Vagina (tissue), 2 donors: ENCODE measurements around the gene HTATIP2. TPM values are rescaled to one million over a fixed set of nuclear protein-coding genes. Genes with fewer than 3 reads are reported as not detected.
A peak's percentile ranks its signal among the peaks of the same experiment; 100 is the strongest.
"Not testable (repeated sequence)": the region's sequence is repeated elsewhere in the genome, so short reads cannot be mapped to it uniquely, and the experiment has no call there.

Experiments
- DNase-seq, 2 donors: peaks; one replicate each; pipeline ENCODE4 v3.0.0-alpha.2; 2017; ENCODE audit errors: extremely low spot score in 2 of 2
- H3K27ac ChIP-seq: fragments of 200-600 bp; sonication (generic); one replicate; pipeline ENCODE4 v1.5.1; 2019
- H3K27me3 ChIP-seq: fragments of 200-600 bp; sonication (generic); one replicate; pipeline ENCODE4 v1.5.1; 2019
- H3K36me3 ChIP-seq, 2 donors: fragments of 200-600 bp; sonication (generic); one replicate each; pipeline ENCODE4 v1.5.1; 2017 to 2019
- H3K4me1 ChIP-seq: fragments of 200-600 bp; sonication (generic); one replicate; pipeline ENCODE4 v1.5.1; 2019
- H3K4me3 ChIP-seq, 2 donors: fragments of 200-600 bp; sonication (generic); 1 replicate in 1 of 2; 2 replicates in 1 of 2; pipeline ENCODE4 v1.5.1; 2016 to 2019
- H3K9me3 ChIP-seq: fragments of 200-600 bp; sonication (generic); one replicate; pipeline ENCODE4 v1.5.1; 2019
- POLR2A ChIP-seq, 2 donors: fragments of 450-650 bp; IDR thresholded peaks; one replicate each; pipeline ENCODE4 v1.6.1; 2017; ENCODE audit warnings: antibody characterized with exemption in 2 of 2, mild to moderate bottlenecking in 2 of 2, moderate library complexity in 2 of 2
- POLR2AphosphoS5 ChIP-seq, 2 donors: sonication (generic); formaldehyde crosslinking; IDR thresholded peaks; one replicate each; pipeline ENCODE4 v1.9.0; 2017; ENCODE audit warnings: antibody characterized with exemption in 2 of 2, mild to moderate bottlenecking in 2 of 2, low read depth in 1 of 2; ENCODE audit not compliant: insufficient read depth in 1 of 2
- intact Hi-C: fragments of 100-400 bp; cut with DNase I; formaldehyde crosslinking; loops from one replicate; pipeline ENCODE4 v1.15.1; 2023
- total RNA-seq: library from RNA; depleted of rRNA; stranded (reverse); fragments of >200 nt; gene quantifications from one replicate; pipeline ENCODE4 v1.2.3, GENCODE V29; 2016
- TF ChIP-seq, protein P1 (sequence below), 3 experiments: fragments of 450-650 bp in 2 of 3; fragments of 200-600 bp in 1 of 3; sonication (generic) in 1 of 3; IDR thresholded peaks; one replicate each; pipeline ENCODE4 v1.5.1; 2017 to 2019; ENCODE audit warnings: antibody characterized with exemption in 3 of 3, mild to moderate bottlenecking in 2 of 3, moderate library complexity in 2 of 3

Gene HTATIP2
- total RNA-seq, 1 donor from 2014 or later: 35.1 TPM

DNA sequence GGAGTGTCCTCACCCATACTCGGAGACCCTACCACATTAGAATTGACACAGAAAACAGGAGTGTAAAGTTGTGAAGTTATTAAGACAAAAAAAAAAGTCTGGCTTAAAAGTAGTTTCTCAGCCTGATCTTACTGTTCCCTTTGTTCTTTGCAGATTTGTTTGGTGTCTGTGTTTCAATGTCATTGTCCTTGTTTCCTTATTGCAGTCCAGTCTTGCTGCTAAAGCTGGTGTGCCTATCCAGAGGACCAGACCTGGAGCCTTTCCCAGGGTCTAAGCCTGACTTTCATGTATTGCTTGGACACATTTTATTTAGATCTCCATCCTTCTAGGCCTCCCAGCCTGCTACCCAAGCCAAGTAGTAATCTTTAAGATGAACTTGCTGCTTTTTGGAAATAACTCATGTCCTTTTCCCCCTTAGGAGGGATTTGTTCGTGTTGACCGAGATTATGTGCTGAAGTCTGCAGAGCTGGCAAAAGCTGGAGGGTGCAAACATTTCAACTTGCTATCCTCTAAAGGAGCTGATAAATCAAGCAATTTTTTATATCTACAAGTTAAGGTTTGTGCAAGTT is 12.7 kb downstream of the HTATIP2 start:
- Histone ChIP-seq H3K4me1 (no peaks in the 10 kb centered on the region), H3K9me3 (no peaks in the 10 kb centered on the region), H3K36me3 (peaks cover 0 to 32% of the 10 kb centered on the region in 2 donors), H3K27me3 (no peaks in the 10 kb centered on the region), H3K27ac (no peak overlapping the region), H3K4me3 (no peak overlapping the region)
- TF ChIP-seq, protein P1, sequence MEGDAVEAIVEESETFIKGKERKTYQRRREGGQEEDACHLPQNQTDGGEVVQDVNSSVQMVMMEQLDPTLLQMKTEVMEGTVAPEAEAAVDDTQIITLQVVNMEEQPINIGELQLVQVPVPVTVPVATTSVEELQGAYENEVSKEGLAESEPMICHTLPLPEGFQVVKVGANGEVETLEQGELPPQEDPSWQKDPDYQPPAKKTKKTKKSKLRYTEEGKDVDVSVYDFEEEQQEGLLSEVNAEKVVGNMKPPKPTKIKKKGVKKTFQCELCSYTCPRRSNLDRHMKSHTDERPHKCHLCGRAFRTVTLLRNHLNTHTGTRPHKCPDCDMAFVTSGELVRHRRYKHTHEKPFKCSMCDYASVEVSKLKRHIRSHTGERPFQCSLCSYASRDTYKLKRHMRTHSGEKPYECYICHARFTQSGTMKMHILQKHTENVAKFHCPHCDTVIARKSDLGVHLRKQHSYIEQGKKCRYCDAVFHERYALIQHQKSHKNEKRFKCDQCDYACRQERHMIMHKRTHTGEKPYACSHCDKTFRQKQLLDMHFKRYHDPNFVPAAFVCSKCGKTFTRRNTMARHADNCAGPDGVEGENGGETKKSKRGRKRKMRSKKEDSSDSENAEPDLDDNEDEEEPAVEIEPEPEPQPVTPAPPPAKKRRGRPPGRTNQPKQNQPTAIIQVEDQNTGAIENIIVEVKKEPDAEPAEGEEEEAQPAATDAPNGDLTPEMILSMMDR (IDR thresholded peaks at IDR 0.05): no peak
- TF ChIP-seq POLR2AphosphoS5 (IDR thresholded peaks at IDR 0.05; ENCODE audit: insufficient read depth in 1 of 2, low read depth in 1 of 2) (no peak), POLR2A (IDR thresholded peaks at IDR 0.05) (no peak)
- no peak for DNase-seq
- intact Hi-C loops: no loop called here

DNA sequence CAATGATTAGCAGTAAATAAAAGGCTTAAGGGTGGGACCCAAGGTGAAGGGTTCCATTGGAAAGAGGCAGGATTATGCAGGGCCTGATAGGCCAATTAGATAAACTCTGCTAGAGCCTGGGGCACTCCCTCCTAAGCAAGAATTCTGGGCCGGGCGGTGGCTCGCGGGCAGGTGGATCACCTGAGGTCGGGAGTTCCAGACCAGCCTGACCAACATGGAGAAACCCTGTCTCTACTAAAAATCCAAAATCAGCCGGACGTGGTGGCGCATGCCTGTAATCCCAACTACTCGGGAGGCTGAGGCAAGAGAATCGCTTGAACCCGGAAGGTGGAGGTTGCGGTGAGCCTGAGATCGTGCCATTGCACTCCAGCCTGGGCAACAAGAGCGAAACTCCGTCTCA is 22.5 kb downstream of the HTATIP2 start:
- H3K9me3 ChIP-seq, H3K36me3 ChIP-seq, H3K27me3 ChIP-seq, H3K4me3 ChIP-seq, DNase-seq, H3K27ac ChIP-seq, intact Hi-C loops: not testable (repeated sequence)
- peaks cover 19% of the 10 kb centered on the region for H3K4me1 ChIP-seq

DNA sequence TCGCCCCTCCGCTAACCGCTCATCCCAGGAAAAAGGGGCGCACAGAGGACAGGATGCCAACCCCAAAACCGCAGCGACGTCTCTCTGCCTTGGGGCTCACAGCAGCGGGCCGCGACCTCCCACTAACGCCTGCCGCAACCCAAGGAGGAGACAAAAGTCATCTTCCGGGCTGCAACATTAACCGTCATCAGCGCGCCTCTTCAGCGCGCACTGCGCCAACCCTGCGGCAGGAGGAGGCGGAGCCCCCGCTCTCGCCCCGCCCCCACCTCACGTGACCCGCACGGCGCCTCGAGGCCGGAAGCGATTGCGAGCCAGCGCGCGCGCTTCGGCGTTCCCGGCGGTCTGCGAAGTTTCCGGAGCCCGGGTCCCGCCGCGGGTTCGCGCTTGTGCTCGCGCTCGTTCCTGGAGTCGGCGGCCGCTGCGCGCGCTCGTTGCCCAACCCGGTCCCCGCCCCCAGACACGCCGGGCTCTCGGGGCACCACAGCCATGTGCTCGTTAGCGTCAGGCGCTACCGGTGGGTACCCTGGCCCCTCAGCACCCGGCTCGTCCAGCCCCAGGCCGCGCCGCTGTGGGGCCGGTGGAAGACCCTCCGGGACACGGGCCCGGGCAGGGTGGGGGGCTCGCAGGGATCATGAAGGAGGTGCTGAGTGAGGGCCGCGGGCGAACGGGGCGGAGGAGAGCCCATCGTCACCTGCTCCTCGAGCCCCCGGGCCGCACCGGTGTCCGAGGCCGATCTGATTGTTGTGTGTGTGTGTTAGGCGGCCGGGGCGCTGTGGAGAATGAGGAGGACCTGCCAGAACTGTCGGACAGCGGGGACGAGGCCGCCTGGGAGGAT is 24.0 kb downstream of the HTATIP2 start, which contains the start of gene PRMT3:
TSS of gene PRMT3 (plus strand) at position 456 of the 835 bp plus-strand sequence. CDS start at position 487, 31 bp downstream.
- Histone ChIP-seq H3K4me1 (peaks cover 19% of the 10 kb centered on the region), H3K9me3 (no peaks in the 10 kb centered on the region), H3K36me3 (peaks cover 0 to 5% of the 10 kb centered on the region in 2 donors), H3K4me3 (peak within 1 kb of the TSS; percentile 82 to 89), H3K27me3 (no peaks in the 10 kb centered on the region), H3K27ac (peak within 1 kb of the TSS; percentile 91)
- DNase-seq: peak; percentile 95 to 97
- TF ChIP-seq, protein P1 (IDR thresholded peaks at IDR 0.05): peak; percentile 69 to 98 (median 93)
- TF ChIP-seq POLR2AphosphoS5 (IDR thresholded peaks at IDR 0.05; ENCODE audit: insufficient read depth in 1 of 2, low read depth in 1 of 2) (peak; percentile 86 to 95), POLR2A (IDR thresholded peaks at IDR 0.05) (peak; percentile 12 to 69)
- intact Hi-C loops: no loop called here

DNA sequence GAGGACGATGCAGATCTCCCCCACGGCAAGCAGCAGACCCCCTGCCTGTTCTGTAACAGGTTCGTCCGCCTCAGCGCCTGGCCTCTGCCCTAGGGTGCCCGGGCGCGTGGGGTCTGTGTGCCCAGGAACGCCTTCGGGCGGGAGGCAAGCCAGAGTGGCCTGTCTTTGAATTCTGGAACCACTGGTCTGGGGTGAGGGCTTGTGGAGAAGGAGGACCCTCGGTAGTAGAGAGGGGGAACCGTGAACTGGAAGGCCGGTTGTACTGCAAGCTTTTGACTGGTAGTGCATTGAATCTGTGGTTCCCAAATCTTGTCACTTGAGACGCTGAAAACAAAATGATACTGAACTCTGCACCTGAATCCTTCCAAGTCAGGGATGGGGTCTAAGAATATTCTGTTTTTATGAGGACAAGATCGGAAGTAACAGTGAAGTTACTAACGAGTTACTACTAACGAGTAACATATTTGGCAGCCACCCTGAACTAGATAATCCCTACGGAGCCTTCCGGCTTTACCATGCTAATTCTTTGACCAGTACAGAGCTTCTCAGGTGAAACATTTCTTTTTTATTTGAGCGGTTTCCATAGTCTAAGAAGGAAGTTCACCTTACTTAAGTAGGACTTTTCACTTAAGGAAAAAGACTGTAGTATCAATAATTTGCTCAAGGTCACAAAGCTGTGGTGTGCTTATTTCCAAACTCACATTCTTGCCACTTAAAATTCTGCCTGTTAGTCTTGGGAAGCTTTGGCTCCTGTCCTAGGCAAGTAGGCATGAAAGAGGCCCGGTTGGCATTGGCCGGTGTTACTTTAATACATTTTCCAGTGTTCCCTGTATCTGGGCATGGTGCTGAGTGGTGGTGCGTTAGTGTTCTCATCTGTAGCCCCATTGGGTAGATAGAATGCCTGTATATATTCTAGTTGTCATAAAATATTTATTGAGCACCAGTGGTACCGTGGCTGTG is 24.9 kb downstream of the HTATIP2 start:
- peak overlapping the region; percentile 91 for H3K27ac ChIP-seq

More for the DNA sequence above, 24.9 kb downstream of the HTATIP2 start:
- Histone ChIP-seq H3K4me1 (peaks cover 19% of the 10 kb centered on the region), H3K27me3 (no peaks in the 10 kb centered on the region), H3K9me3 (no peaks in the 10 kb centered on the region), H3K4me3 (peak overlapping the region; percentile 82 to 89), H3K36me3 (no peaks in the 10 kb centered on the region)
- intact Hi-C loops: no loop called here
- DNase-seq: no peak
- TF ChIP-seq POLR2A (IDR thresholded peaks at IDR 0.05) (no peak), POLR2AphosphoS5 (IDR thresholded peaks at IDR 0.05; ENCODE audit: insufficient read depth in 1 of 2, low read depth in 1 of 2) (no peak)
- TF ChIP-seq, protein P1 (IDR thresholded peaks at IDR 0.05): no peak
